Neural progenitor cell (in vitro differentiated cells): ENCODE data around the gene CDKN2B. TPM values are rescaled to one million over a fixed set of nuclear protein-coding genes. Genes with fewer than 3 reads are reported as not detected.

ENCODE experiments used
- DNase-seq: peaks from one replicate; pipeline ENCODE4 v3.0.0-alpha.2; 2016; ENCODE audit warnings: low spot score
- H2AFZ ChIP-seq: fragments of 200-600 bp; sonication (generic); replicated peaks from 2 replicates; pipeline ENCODE4 v1.6.1; 2016; ENCODE audit warnings: antibody characterized with exemption
- H3F3A ChIP-seq: fragments of 200-600 bp; sonication (generic); 2 replicates; pipeline ENCODE4 v1.6.1; 2016; ENCODE audit warnings: antibody characterized with exemption, low read depth
- H3K27ac ChIP-seq: fragments of 200-600 bp; sonication (generic); 2 replicates; pipeline ENCODE4 v1.5.1; 2016; ENCODE audit warnings: mild to moderate bottlenecking
- H3K27me3 ChIP-seq: fragments of 200-600 bp; sonication (generic); 2 replicates; pipeline ENCODE4 v1.6.1; 2016; ENCODE audit warnings: mild to moderate bottlenecking, moderate library complexity
- H3K36me3 ChIP-seq: fragments of 200-600 bp; sonication (generic); 2 replicates; pipeline ENCODE4 v1.5.1; 2016
- H3K4me1 ChIP-seq: fragments of 200-600 bp; sonication (generic); 2 replicates; pipeline ENCODE4 v1.6.1; 2016; ENCODE audit warnings: mixed run types
- H3K4me2 ChIP-seq: fragments of 200-600 bp; sonication (generic); 2 replicates; pipeline ENCODE4 v1.6.1; 2016
- H3K4me3 ChIP-seq: fragments of 200-600 bp; sonication (generic); 2 replicates; pipeline ENCODE4 v1.5.1; 2016
- H3K79me2 ChIP-seq: fragments of 200-600 bp; sonication (generic); 2 replicates; pipeline ENCODE4 v1.6.1; 2016; ENCODE audit warnings: low read depth
- H3K9ac ChIP-seq: fragments of 200-600 bp; sonication (generic); 2 replicates; pipeline ENCODE4 v1.6.1; 2016
- H3K9me3 ChIP-seq: fragments of 200-600 bp; sonication (generic); 2 replicates; pipeline ENCODE4 v1.5.1; 2016; ENCODE audit warnings: low read depth
- H4K20me1 ChIP-seq: fragments of 200-600 bp; sonication (generic); 2 replicates; pipeline ENCODE4 v1.6.1; 2016; ENCODE audit warnings: low read depth
- H3K27ac Mint-ChIP-seq: 3 replicates; pipeline ENCODE4 v1.8.0; 2021; ENCODE audit warnings: mixed read lengths
- H3K27me3 Mint-ChIP-seq: 2 replicates; pipeline ENCODE4 v1.8.0; 2022; ENCODE audit warnings: low read depth, mild to moderate bottlenecking, inconsistent platforms, moderate library complexity, mixed read lengths; ENCODE audit not compliant: insufficient read depth
- H3K36me3 Mint-ChIP-seq: 3 replicates; pipeline ENCODE4 v1.8.0; 2021; ENCODE audit warnings: mixed read lengths
- H3K4me1 Mint-ChIP-seq: 3 replicates; pipeline ENCODE4 v1.8.0; 2021; ENCODE audit warnings: mixed read lengths
- H3K4me3 Mint-ChIP-seq: 3 replicates; pipeline ENCODE4 v1.8.0; 2021; ENCODE audit warnings: mild to moderate bottlenecking, moderate library complexity, mixed read lengths
- H3K9me3 Mint-ChIP-seq: 3 replicates; pipeline ENCODE4 v1.8.0; 2020; ENCODE audit warnings: mixed read lengths
- CTCF ChIP-seq: fragments of 200-600 bp; sonication (generic); IDR thresholded peaks from 2 replicates; pipeline ENCODE4 v1.5.1; 2017; ENCODE audit warnings: antibody characterized with exemption, mild to moderate bottlenecking
- EZH2 ChIP-seq: fragments of 200-600 bp; sonication (generic); IDR thresholded peaks from 2 replicates; pipeline ENCODE4 v1.6.1; 2017; ENCODE audit warnings: antibody characterized with exemption, mild to moderate bottlenecking, moderate library complexity
- EZH2phosphoT487 ChIP-seq: fragments of 200-600 bp; sonication (generic); IDR thresholded peaks from 2 replicates; pipeline ENCODE4 v1.6.1; 2017; ENCODE audit warnings: antibody characterized with exemption
- total RNA-seq: library from RNA; depleted of rRNA; stranded (reverse); fragments of >200 nt; gene quantifications from 2 replicates; pipeline ENCODE4 v1.2.3, GENCODE V29; 2015; ENCODE audit warnings: low replicate concordance

Gene CDKN2B
- total RNA-seq, 1 donor from 2014 or later: 0.07 TPM

- no peaks in the 10 kb centered on the region for H4K20me1 ChIP-seq
- no peak overlapping the region for H2AFZ ChIP-seq
- Mint-ChIP-seq H3K27ac (no peak overlapping the region), H3K27me3 (no peaks in the 10 kb centered on the region), H3K4me1 (no peaks in the 10 kb centered on the region), H3K9me3 (no peaks in the 10 kb centered on the region), H3K36me3 (no peaks in the 10 kb centered on the region), H3K4me3 (no peak overlapping the region)
- DNase-seq: no peak
- H3K36me3 ChIP-seq: no peaks in the 10 kb centered on the region
- H3K9me3 ChIP-seq: no peaks in the 10 kb centered on the region
- no peaks in the 10 kb centered on the region for H3K4me1 ChIP-seq
- H3K79me2 ChIP-seq: no peaks in the 10 kb centered on the region
- TF ChIP-seq EZH2: no peak
- no peak overlapping the region for H3K4me2 ChIP-seq
- no peaks in the 10 kb centered on the region for H3F3A ChIP-seq
- no peak overlapping the region for H3K27ac ChIP-seq
- no peak overlapping the region for H3K4me3 ChIP-seq
- H3K27me3 ChIP-seq: no peaks in the 10 kb centered on the region
- H3K9ac ChIP-seq: no peak overlapping the region
Measured at GRCh38 chr9:22039258-22039657, 30.2 kb upstream of the CDKN2B start.

- no peak overlapping the region for H3K4me2 ChIP-seq
- Mint-ChIP-seq H3K36me3 (no peaks in the 10 kb centered on the region), H3K9me3 (no peaks in the 10 kb centered on the region), H3K27me3 (no peaks in the 10 kb centered on the region), H3K4me3 (no peak overlapping the region), H3K27ac (no peak overlapping the region), H3K4me1 (peaks cover 2% of the 10 kb centered on the region)
- no peaks in the 10 kb centered on the region for H4K20me1 ChIP-seq
- no peak overlapping the region for H3K27ac ChIP-seq
- no peak for DNase-seq
- no peaks in the 10 kb centered on the region for H3F3A ChIP-seq
- TF ChIP-seq CTCF (peak; percentile 48), EZH2phosphoT487 (no peak)
- no peaks in the 10 kb centered on the region for H3K27me3 ChIP-seq
- no peaks in the 10 kb centered on the region for H3K36me3 ChIP-seq
- H3K9me3 ChIP-seq: no peaks in the 10 kb centered on the region
- H3K4me3 ChIP-seq: no peak overlapping the region
- no peaks in the 10 kb centered on the region for H3K4me1 ChIP-seq
- H2AFZ ChIP-seq: no peak overlapping the region
- no peak overlapping the region for H3K9ac ChIP-seq
- H3K79me2 ChIP-seq: no peaks in the 10 kb centered on the region
Measured at GRCh38 chr9:22037954-22038690, 29.0 kb upstream of the CDKN2B start.

- H3K27ac Mint-ChIP-seq: no peak overlapping the region
- Histone ChIP-seq H3F3A (no peaks in the 10 kb centered on the region), H2AFZ (no peak overlapping the region), H3K4me2 (no peak overlapping the region), H3K9me3 (no peaks in the 10 kb centered on the region), H3K9ac (no peak overlapping the region), H3K79me2 (no peaks in the 10 kb centered on the region), H4K20me1 (no peaks in the 10 kb centered on the region), H3K36me3 (no peaks in the 10 kb centered on the region), H3K4me1 (no peaks in the 10 kb centered on the region), H3K27ac (no peak overlapping the region), H3K27me3 (no peaks in the 10 kb centered on the region), H3K4me3 (no peak overlapping the region)
- H3K4me3 Mint-ChIP-seq: no peak overlapping the region
- no peaks in the 10 kb centered on the region for H3K36me3 Mint-ChIP-seq
- TF ChIP-seq EZH2 (no peak), CTCF (no peak), EZH2phosphoT487 (no peak)
- no peaks in the 10 kb centered on the region for H3K27me3 Mint-ChIP-seq
- no peak for DNase-seq
- H3K9me3 Mint-ChIP-seq: no peaks in the 10 kb centered on the region
- H3K4me1 Mint-ChIP-seq: peaks cover 12% of the 10 kb centered on the region
Measured at GRCh38 chr9:22036866-22037626, 27.9 kb upstream of the CDKN2B start.

GRCh38 chr9:22035591-22036011 lies 26.5 kb upstream of the CDKN2B start:
- Histone ChIP-seq H3K9me3 (no peaks in the 10 kb centered on the region), H3K4me1 (no peaks in the 10 kb centered on the region), H3K4me2 (no peak overlapping the region), H3K36me3 (no peaks in the 10 kb centered on the region), H3K27ac (no peak overlapping the region), H3F3A (no peaks in the 10 kb centered on the region), H3K9ac (no peak overlapping the region), H4K20me1 (no peaks in the 10 kb centered on the region), H3K27me3 (no peaks in the 10 kb centered on the region), H3K4me3 (no peak overlapping the region), H2AFZ (no peak overlapping the region), H3K79me2 (no peaks in the 10 kb centered on the region)
- no peak for DNase-seq
- TF ChIP-seq EZH2 (no peak), EZH2phosphoT487 (no peak), CTCF (no peak)
- Mint-ChIP-seq H3K27ac (no peak overlapping the region), H3K4me1 (peaks cover 12% of the 10 kb centered on the region), H3K27me3 (no peaks in the 10 kb centered on the region), H3K9me3 (no peaks in the 10 kb centered on the region), H3K36me3 (no peaks in the 10 kb centered on the region), H3K4me3 (no peak overlapping the region)
